ENCODE results near the gene HEMGN. TPM values are rescaled to one million over a fixed set of nuclear protein-coding genes. Genes with fewer than 3 reads are reported as not detected.
"Not testable (repeated sequence)": the region's sequence is repeated elsewhere in the genome, so short reads cannot be mapped to it uniquely, and the experiment has no call there.

Gene HEMGN, protein sequence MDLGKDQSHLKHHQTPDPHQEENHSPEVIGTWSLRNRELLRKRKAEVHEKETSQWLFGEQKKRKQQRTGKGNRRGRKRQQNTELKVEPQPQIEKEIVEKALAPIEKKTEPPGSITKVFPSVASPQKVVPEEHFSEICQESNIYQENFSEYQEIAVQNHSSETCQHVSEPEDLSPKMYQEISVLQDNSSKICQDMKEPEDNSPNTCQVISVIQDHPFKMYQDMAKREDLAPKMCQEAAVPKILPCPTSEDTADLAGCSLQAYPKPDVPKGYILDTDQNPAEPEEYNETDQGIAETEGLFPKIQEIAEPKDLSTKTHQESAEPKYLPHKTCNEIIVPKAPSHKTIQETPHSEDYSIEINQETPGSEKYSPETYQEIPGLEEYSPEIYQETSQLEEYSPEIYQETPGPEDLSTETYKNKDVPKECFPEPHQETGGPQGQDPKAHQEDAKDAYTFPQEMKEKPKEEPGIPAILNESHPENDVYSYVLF
- total RNA-seq (2014; rRNA removed; shearing (Covaris generic)): not detected in 2 replicates

DNA sequence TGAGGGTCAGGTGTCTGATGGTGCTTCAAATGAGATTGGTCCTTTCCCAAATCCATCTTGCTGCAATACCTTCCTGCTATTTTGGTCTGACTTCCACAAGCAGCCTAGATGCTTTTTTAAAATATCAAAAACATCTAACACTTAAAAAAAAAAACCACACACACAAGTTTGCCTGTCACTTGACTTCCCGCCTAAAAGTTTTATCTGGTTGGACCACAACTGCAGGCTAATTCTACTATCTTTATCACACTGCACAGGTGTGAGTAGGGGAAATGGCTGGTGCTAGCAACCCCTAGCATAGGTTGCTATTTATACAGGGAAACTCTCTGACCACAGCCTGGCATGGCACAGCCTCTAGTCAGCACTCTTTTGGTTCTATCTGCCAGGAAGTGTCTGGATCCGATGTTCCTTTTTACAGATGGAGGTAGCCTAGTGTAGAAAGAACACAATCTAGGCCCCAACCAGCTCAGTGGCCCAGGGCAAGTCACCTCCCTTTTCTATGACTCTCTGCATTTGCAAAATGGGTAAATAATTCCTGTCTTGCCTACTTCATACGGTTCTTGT, at the start of gene HEMGN:
TSS of gene HEMGN (minus strand) at position 92 of the 564 bp plus-strand sequence. CDS start at position 56, 36 bp downstream.
- DNase-seq (ENCODE audit: low spot score): no peak

DNA sequence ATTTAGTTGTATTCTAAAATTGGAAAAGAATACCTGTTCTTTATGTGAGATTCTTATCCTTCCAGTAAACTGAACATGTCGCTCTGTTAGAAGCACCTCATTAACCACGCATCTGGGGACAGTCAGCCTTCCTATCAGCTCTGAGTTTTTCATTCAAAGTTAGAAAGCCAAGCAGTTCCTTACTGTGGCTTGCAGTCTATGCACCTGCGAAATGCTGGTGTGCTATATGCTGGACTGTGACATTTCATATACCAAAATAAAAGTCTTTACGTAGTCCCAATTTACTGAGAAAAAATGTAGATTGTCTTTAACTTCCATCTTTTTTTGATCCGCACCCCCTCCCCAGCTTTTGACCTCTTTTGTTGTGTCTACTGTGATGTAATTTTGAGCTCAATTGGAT, 49.5 kb upstream of the HEMGN start:
- no peak for DNase-seq (ENCODE audit: low spot score)

- peak; percentile 54 for DNase-seq (ENCODE audit: low spot score)
These were observed 47.3 kb upstream of the HEMGN start for GRCh38 chr9:97985058-97985861.

GRCh38 chr9:97984188-97985057, 46.5 kb upstream of the HEMGN start:
- peak; percentile 72 for DNase-seq (ENCODE audit: low spot score)

DNA sequence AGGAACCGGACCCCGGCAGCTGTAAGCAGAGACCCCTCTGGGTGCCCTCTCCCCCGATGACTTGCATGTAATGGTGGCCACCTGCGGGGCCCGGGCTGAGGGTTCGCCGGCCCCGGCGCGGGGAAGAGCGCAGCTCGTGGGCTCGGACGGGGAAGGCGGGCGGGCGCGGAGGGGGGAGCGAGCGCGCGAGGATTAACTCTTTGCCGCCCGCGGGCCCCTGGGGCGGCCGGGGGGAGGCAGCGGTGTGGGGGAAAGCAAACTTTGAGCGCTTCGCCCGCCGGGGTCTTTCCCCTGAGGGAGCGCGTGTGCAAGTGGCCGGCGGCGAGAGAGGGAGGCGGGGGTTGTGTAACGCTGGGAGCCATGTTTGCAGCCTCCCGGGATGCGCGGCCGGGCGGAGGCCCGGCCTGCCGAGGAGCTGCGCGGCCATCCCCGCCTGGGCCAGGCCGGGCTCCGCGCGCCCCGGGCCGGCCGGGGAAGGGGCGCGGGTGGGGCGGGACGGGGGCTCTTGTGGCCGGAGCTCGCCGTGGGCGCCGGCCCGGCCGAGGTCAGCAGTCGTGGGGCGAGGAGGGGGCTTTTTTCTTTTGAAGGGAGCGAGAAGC, 45.7 kb upstream of the HEMGN start:
- peak; percentile 55 for DNase-seq (ENCODE audit: low spot score)

- DNase-seq (ENCODE audit: low spot score): peak; percentile 93
These were observed 45.0 kb upstream of the HEMGN start, which contains the start of gene ANP32B for GRCh38 chr9:97982683-97983588. TSS of gene ANP32B (plus strand) at chr9:97983341. CDS start at chr9:97983556, 215 bp downstream.

- no peak for DNase-seq (ENCODE audit: low spot score)
These were observed 44.1 kb upstream of the HEMGN start for GRCh38 chr9:97981846-97982682.

GRCh38 chr9:97980918-97981845, 43.2 kb upstream of the HEMGN start:
- no peak for DNase-seq (ENCODE audit: low spot score)

GRCh38 chr9:97980479-97980803, 42.5 kb upstream of the HEMGN start:
- DNase-seq (ENCODE audit: low spot score): no peak

DNA sequence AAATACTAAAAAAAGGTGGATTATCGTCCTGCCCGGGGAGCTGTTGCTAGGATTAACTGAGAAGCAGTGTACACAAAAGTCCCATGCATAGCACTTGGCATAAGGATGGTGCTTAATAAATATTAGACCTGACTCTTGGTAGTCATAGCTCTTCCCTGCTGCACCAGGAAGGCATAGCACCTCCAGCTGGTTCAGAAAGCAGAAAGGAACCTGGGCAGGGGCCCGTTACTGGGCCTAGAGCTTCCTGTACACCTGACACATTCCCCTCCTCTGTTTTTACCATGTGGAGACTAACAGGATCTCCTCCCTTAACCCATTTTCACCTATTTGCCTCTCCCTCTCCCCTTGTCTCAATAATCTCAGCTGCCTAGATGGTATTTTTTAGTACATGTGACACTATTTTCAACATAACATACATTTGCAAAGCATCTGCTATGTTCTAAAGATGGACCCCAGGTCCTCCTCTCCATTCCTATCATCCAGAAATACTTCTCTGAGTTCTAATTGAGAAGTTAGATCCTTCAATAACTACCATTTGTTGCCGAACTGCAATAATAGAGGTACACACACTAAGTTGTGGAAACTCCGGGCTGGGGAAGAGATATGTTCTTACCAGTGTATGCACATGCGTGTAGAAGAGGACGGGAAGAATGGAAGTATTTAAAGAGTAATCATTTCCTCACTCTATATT, 42.0 kb upstream of the HEMGN start:
- DNase-seq (ENCODE audit: low spot score): no peak

GRCh38 chr9:97978371-97979130, 40.6 kb upstream of the HEMGN start:
- no peak for DNase-seq (ENCODE audit: low spot score)

DNA sequence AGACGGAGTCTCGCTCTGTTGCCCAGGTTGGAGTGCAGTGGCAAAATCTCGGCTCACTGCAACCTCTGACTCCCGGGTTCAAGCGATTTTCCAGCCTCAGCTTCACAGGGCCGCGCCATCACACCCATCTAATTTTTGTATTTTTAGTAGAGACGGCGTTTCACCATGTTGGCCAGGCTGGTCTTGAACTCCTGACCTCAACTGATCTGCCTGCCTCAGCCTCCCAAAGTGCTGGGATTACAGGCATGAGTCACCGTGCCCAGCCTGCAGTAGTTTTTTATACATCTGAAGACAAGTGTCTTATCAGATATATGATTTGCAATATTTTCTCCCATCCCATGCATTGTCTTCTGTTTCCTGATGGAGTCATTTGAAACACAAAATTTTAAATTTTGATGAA, 38.7 kb upstream of the HEMGN start:
- not testable (repeated sequence) for DNase-seq (ENCODE audit: low spot score)

- DNase-seq (ENCODE audit: low spot score): no peak
These were observed 37.4 kb upstream of the HEMGN start for GRCh38 chr9:97975376-97975775.

- no peak for DNase-seq (ENCODE audit: low spot score)
These were observed 34.8 kb upstream of the HEMGN start for GRCh38 chr9:97972753-97973152.

DNA sequence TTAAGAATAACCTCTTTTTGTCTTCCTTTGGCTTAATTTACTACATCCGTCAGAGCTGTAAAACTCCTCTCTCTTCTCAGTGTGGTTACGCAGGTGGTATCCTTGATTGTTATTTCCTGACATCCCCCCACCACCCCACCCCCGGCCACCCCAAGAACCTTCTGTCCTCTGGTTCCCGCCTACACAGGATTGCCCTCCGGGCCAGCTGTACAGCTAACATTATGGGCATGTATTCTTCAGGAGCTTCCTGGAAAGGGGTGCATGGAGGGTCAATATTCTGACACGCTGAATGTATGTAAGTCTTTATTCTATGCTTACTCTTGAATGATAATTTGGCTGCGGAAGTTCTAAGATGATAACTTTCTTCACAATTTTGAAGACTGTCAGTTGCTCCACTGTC, 32.2 kb upstream of the HEMGN start:
- no peak for DNase-seq (ENCODE audit: low spot score)

DNA sequence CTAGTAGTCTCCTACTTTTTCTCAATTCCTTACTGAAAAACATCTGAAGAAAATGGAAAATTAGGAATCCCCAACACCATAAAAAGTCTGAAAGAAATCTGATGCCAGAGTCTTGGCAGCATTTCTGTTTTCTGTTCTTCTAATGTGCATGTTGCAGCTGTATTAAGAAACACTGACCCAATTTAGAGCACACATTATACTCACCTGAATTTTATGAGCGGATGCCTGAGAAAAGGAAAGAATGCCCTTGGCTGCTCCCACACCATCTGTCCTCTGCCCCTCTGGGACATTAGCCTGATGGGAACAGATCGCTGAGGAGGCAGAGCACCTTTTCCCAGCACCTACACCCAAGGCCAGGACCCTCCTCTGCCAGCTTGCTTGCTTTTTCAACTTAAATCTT, 31.0 kb upstream of the HEMGN start:
- no peak for DNase-seq (ENCODE audit: low spot score)
